CD14-positive monocyte (primary cell): ENCODE results near the gene CCDC78. TPM values are rescaled to one million over a fixed set of nuclear protein-coding genes. Genes with fewer than 3 reads are reported as not detected.

ENCODE experiments used
- DNase-seq, 3 donors: peaks; one replicate each; pipeline ENCODE4 v3.0.0-alpha.2; 2011 to 2022
- H2AFZ ChIP-seq: 2 replicates; pipeline ENCODE4 v1.6.0; 2012; ENCODE audit warnings: mild to moderate bottlenecking, low read depth, low read length, inconsistent platforms; ENCODE audit not compliant: insufficient read depth, poor library complexity, severe bottlenecking
- H3K27ac ChIP-seq, 2 donors: 1 replicate in 1 of 2; 2 replicates in 1 of 2; pipeline ENCODE4 v1.5.1; 2012 to 2013; ENCODE audit warnings: low read length in 2 of 2, control low read depth in 1 of 2, inconsistent platforms in 1 of 2, low read depth in 1 of 2, mild to moderate bottlenecking in 1 of 2
- H3K27me3 ChIP-seq, 2 donors: one replicate each; pipeline versions ENCODE4 v1.6.0 to v1.6.1; 2011 to 2013; ENCODE audit warnings: low read length in 2 of 2; ENCODE audit not compliant: control insufficient read depth in 2 of 2, insufficient read depth in 2 of 2
- H3K36me3 ChIP-seq, 2 donors: replicated peaks in 1 of 2; 1 replicate in 1 of 2; 2 replicates in 1 of 2; pipeline versions ENCODE4 v1.5.1 to v1.6.1; 2012 to 2013; ENCODE audit warnings: low read length in 2 of 2, control low read depth in 1 of 2, inconsistent platforms in 1 of 2, mild to moderate bottlenecking in 1 of 2; ENCODE audit not compliant: insufficient read depth in 2 of 2, control insufficient read depth in 1 of 2
- H3K4me1 ChIP-seq, 2 donors: 1 replicate in 1 of 2; 2 replicates in 1 of 2; pipeline versions ENCODE4 v1.5.1 to v1.6.1; 2012 to 2013; ENCODE audit warnings: low read length in 2 of 2, control low read depth in 1 of 2, inconsistent platforms in 1 of 2, mild to moderate bottlenecking in 1 of 2, moderate library complexity in 1 of 2; ENCODE audit not compliant: insufficient read depth in 2 of 2, control insufficient read depth in 1 of 2
- H3K4me2 ChIP-seq: replicated peaks from 2 replicates; pipeline ENCODE3; 2012; ENCODE audit warnings: low read length, moderate library complexity, mild to moderate bottlenecking; ENCODE audit not compliant: poor library complexity, severe bottlenecking; ENCODE audit errors: extremely low read depth
- H3K4me3 ChIP-seq, 3 experiments: fragments of 200-600 bp in 1 of 3; sonication (generic) in 1 of 3; replicated peaks in 1 of 3; 1 replicate in 2 of 3; 2 replicates in 1 of 3; pipeline ENCODE4 v1.5.1; 2011 to 2013; ENCODE audit warnings: low read length in 3 of 3, mild to moderate bottlenecking in 3 of 3, control low read depth in 2 of 3, low read depth in 2 of 3, inconsistent platforms in 1 of 3, moderate library complexity in 1 of 3
- H3K79me2 ChIP-seq: 2 replicates; pipeline ENCODE4 v1.6.0; 2012; ENCODE audit warnings: mild to moderate bottlenecking, control low read depth, inconsistent platforms, low read length, moderate library complexity; ENCODE audit not compliant: insufficient read depth
- H3K9ac ChIP-seq: 2 replicates; pipeline ENCODE4 v1.6.0; 2017; ENCODE audit warnings: low read length, mild to moderate bottlenecking; ENCODE audit not compliant: insufficient read depth, poor library complexity, severe bottlenecking
- H3K9me3 ChIP-seq, 2 donors: replicated peaks in 1 of 2; 1 replicate in 1 of 2; 2 replicates in 1 of 2; pipeline versions ENCODE4 v1.5.1 to v1.6.1; 2012 to 2013; ENCODE audit warnings: low read length in 2 of 2, control low read depth in 1 of 2; ENCODE audit not compliant: control insufficient read depth in 1 of 2, insufficient read depth in 1 of 2
- H4K20me1 ChIP-seq: 2 replicates; pipeline ENCODE4 v1.6.0; 2012; ENCODE audit warnings: mild to moderate bottlenecking, low read length, control low read depth, moderate library complexity; ENCODE audit not compliant: insufficient read depth
- H3K27ac Mint-ChIP-seq, 7 donors: one replicate each; pipeline ENCODE4 v1.8.0; 2020; ENCODE audit warnings: mild to moderate bottlenecking in 7 of 7, mixed read lengths in 7 of 7, moderate library complexity in 6 of 7, inconsistent platforms in 2 of 7
- H3K27me3 Mint-ChIP-seq, 3 donors: one replicate each; pipeline ENCODE4 v1.8.0; 2021 to 2022; ENCODE audit warnings: low read depth in 3 of 3, mild to moderate bottlenecking in 3 of 3, mixed read lengths in 3 of 3, moderate library complexity in 3 of 3, inconsistent platforms in 1 of 3
- H3K36me3 Mint-ChIP-seq, 2 donors: one replicate each; pipeline ENCODE4 v1.8.0; 2020; ENCODE audit warnings: mixed read lengths in 2 of 2, inconsistent platforms in 1 of 2, mild to moderate bottlenecking in 1 of 2
- H3K4me1 Mint-ChIP-seq: one replicate; pipeline ENCODE4 v1.8.0; 2020; ENCODE audit warnings: mild to moderate bottlenecking, mixed read lengths
- H3K4me3 Mint-ChIP-seq, 2 donors: one replicate each; pipeline ENCODE4 v1.8.0; 2020; ENCODE audit warnings: mild to moderate bottlenecking in 2 of 2, mixed read lengths in 2 of 2, moderate library complexity in 1 of 2
- H3K9me3 Mint-ChIP-seq, 7 donors: one replicate each; pipeline ENCODE4 v1.8.0; 2020 to 2022; ENCODE audit warnings: mixed read lengths in 7 of 7, mild to moderate bottlenecking in 6 of 7, moderate library complexity in 6 of 7, inconsistent platforms in 2 of 7
- CTCF ChIP-seq: fragments of 200-600 bp; IDR thresholded peaks from one replicate; pipeline ENCODE4 v1.8.0; 2022; ENCODE audit warnings: antibody characterized with exemption, mild to moderate bottlenecking
- WGBS: methylation state at CpG from one replicate; pipeline ENCODE4 v1.1.5; 2013; ENCODE audit warnings: missing lambda C conversion rate; ENCODE audit not compliant: insufficient coverage; 5-methylcytosine and 5-hydroxymethylcytosine counted together
- intact Hi-C, 2 donors: fragments of 100-400 bp; cut with micrococcal nuclease; formaldehyde crosslinking; loops; one replicate each; pipeline versions ENCODE4 v1.15.0 to v1.15.1; 2023
- polyA plus RNA-seq, 3 donors: library from polyadenylated mRNA; depleted of rRNA in 1 of 3; unstranded in 2 of 3; stranded (reverse) in 1 of 3; fragments of 300-500 nt in 2 of 3; fragments of >200 nt in 1 of 3; fragmentation: Illumina TruSeq in 2 of 3; gene quantifications; 1 replicate in 2 of 3; 2 replicates in 1 of 3; pipeline ENCODE4 v1.2.3, GENCODE V29; 2012 to 2021

The CCDC78 gene
- polyA plus RNA-seq, 3 donors, result 0.96 TPM; not detected in 2

GRCh38 chr16:741986-742629 lies 15.9 kb upstream of the CCDC78 start:
- no peak overlapping the region for H3K4me2 ChIP-seq

More at GRCh38 chr16:741986-742629, 15.9 kb upstream of the CCDC78 start:
- TF ChIP-seq CTCF, result no peak
- intact Hi-C loops, result no loop called here
- Mint-ChIP-seq H3K4me3 (no peak overlapping the region), H3K27me3 (peaks cover 0 to 1% (median 0%) of the 10 kb centered on the region in 3 donors), H3K36me3 (peaks cover 10 to 25% of the 10 kb centered on the region in 2 donors), H3K9me3 (no peaks in the 10 kb centered on the region), H3K27ac (no peak overlapping the region), H3K4me1 (peaks cover 16% of the 10 kb centered on the region)
- DNase-seq, result no peak
- Histone ChIP-seq H3K9me3 (no peaks in the 10 kb centered on the region), H3K36me3 (peaks cover 10 to 12% of the 10 kb centered on the region in 2 donors), H3K4me3 (no peak overlapping the region), H2AFZ (no peak overlapping the region), H3K27me3 (no peaks in the 10 kb centered on the region), H3K79me2 (peaks cover 12% of the 10 kb centered on the region), H3K9ac (no peak overlapping the region), H3K4me1 (peaks cover 14 to 17% of the 10 kb centered on the region in 2 donors), H3K27ac (no peak overlapping the region), H4K20me1 (peaks cover 5% of the 10 kb centered on the region)
- 98% methylated on average over 9 of the region's 15 CpGs for WGBS
